Measurements from ENCODE around the gene COL26A1. TPM values are rescaled to one million over a fixed set of nuclear protein-coding genes. Genes with fewer than 3 reads are reported as not detected.

The COL26A1 gene
- total RNA-seq, 1 donor from 2014 or later = 0.58 TPM

GRCh38 chr7:101397243-101397642 lies 34.6 kb downstream of the COL26A1 start:
- no peak for DNase-seq
- no peaks in the 10 kb centered on the region for H3K9me3 ChIP-seq
- no peak overlapping the region for H3K27ac ChIP-seq
- H3K4me1 ChIP-seq = no peaks in the 10 kb centered on the region
- H3K27me3 ChIP-seq = peaks cover 18% of the 10 kb centered on the region
- no peak for TF ChIP-seq CTCF (IDR thresholded peaks at IDR 0.05)
- intact Hi-C loops (cut with DNase I) = no loop called here
- no peak overlapping the region for H3K4me3 ChIP-seq
- no peak for ATAC-seq
- no peaks in the 10 kb centered on the region for H3K36me3 ChIP-seq

- ATAC-seq = no peak
- Histone ChIP-seq H3K27ac (no peak overlapping the region), H3K4me3 (no peak overlapping the region), H3K36me3 (no peaks in the 10 kb centered on the region), H3K4me1 (no peaks in the 10 kb centered on the region), H3K9me3 (no peaks in the 10 kb centered on the region), H3K27me3 (peaks cover 16% of the 10 kb centered on the region)
- intact Hi-C loops (cut with DNase I) = no loop called here
- TF ChIP-seq CTCF (IDR thresholded peaks at IDR 0.05) = no peak
- DNase-seq = no peak
Measured at GRCh38 chr7:101397770-101398324, 35.2 kb downstream of the COL26A1 start.

- no peak for ATAC-seq
Measured at GRCh38 chr7:101398396-101399289, 36.0 kb downstream of the COL26A1 start.

GRCh38 chr7:101399759-101400158 lies 37.1 kb downstream of the COL26A1 start:
- no peak overlapping the region for H3K4me3 ChIP-seq
- no peaks in the 10 kb centered on the region for H3K9me3 ChIP-seq
- DNase-seq (no peak), ATAC-seq (peak; percentile 20)
- H3K27me3 ChIP-seq = peaks cover 6% of the 10 kb centered on the region
- no peaks in the 10 kb centered on the region for H3K36me3 ChIP-seq
- no peak for TF ChIP-seq CTCF (IDR thresholded peaks at IDR 0.05)
- H3K4me1 ChIP-seq = no peaks in the 10 kb centered on the region
- H3K27ac ChIP-seq = no peak overlapping the region
- intact Hi-C loops (cut with DNase I) = no loop called here

More at GRCh38 chr7:101398396-101399289, 36.0 kb downstream of the COL26A1 start:
- Histone ChIP-seq H3K27ac (no peak overlapping the region), H3K4me1 (no peaks in the 10 kb centered on the region), H3K9me3 (no peaks in the 10 kb centered on the region), H3K4me3 (no peak overlapping the region), H3K27me3 (peaks cover 10% of the 10 kb centered on the region), H3K36me3 (no peaks in the 10 kb centered on the region)
- no peak for DNase-seq
- intact Hi-C loops (cut with DNase I) = no loop called here
- TF ChIP-seq CTCF (IDR thresholded peaks at IDR 0.05) = no peak

GRCh38 chr7:101400751-101401150 lies 38.1 kb downstream of the COL26A1 start:
- DNase-seq (no peak), ATAC-seq (no peak)
- intact Hi-C loops (cut with DNase I) = no loop called here
- Histone ChIP-seq H3K36me3 (no peaks in the 10 kb centered on the region), H3K9me3 (no peaks in the 10 kb centered on the region), H3K27me3 (peaks cover 6% of the 10 kb centered on the region), H3K4me3 (no peak overlapping the region), H3K4me1 (no peaks in the 10 kb centered on the region), H3K27ac (no peak overlapping the region)
- no peak for TF ChIP-seq CTCF (IDR thresholded peaks at IDR 0.05)
